HG03060 (cell line): ENCODE data around the gene FMNL2.

ENCODE experiments used
- ATAC-seq: cut with Tn5 transposase; IDR thresholded peaks from one replicate; pipeline ENCODE4 v1.9.1; 2021; ENCODE audit warnings: low read depth, moderate number of reproducible peaks; ENCODE audit not compliant: unreplicated experiment

The FMNL2 gene

GRCh38 chr2:152602750-152603149 lies 267.8 kb downstream of the FMNL2 start:
- ATAC-seq = no peak

- no peak for ATAC-seq
Measured at GRCh38 chr2:152603166-152603565, 268.2 kb downstream of the FMNL2 start.

DNA sequence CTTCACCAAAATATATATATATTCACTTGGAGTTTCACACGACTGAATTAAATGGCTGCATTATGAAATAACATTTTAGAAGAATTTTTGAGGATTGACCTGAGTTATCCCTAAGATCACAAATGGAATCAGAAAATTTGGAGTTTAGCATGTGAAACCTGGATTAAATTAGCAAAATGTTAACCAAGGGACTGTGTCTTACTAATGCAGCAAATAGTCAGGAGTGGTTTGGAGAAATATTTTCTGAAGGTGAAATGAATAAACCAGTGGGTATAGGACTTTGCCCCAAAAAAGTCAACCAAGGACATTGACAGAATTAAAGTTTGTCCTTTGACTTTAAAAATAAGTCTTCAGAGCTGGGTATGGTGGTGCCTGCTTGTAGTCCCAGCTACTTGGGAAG lies 271.1 kb downstream of the FMNL2 start:
- no peak for ATAC-seq

DNA sequence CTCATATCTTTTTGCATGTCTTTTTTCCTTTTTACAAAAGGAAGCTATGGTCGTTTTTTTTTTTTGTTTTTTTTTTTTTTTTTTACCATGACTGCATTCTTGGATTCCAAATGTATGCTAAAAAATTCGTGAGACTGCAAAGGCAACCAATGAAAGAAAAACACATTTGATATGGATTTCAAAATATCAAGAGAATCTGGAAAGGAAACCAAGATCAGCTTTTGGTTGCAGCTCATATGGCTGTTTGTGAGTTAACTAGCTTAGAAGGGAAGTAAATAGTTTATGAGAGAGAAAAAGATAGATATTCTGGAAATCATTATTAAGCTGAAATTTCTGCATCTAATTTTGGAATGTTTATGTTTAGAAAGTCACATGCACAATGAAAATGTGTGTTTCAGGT lies 272.0 kb downstream of the FMNL2 start:
- no peak for ATAC-seq

DNA sequence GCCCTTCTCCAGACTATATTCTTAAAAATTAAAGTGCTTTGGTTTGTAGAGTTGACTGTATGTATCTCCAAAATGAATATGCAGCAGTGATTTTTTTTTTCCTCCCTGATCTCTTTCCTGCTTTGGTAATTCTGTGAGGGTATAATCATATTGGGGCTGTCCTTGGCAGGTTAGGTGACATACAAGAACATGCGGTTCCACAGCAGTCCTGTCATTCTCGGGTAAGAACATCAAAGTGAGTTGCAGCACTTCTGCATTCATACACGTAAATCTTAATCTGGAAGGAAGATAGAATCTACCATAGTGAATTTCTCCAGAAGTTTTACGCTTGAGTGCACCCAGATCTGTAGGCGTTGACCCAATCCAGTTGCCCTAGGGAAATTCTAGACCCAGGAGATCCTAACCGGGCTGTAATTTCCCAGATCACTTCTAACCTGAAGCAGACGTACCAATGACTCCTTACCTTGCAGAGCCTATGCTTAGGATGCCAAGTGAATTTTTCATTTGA lies 272.9 kb downstream of the FMNL2 start:
- no peak for ATAC-seq

DNA sequence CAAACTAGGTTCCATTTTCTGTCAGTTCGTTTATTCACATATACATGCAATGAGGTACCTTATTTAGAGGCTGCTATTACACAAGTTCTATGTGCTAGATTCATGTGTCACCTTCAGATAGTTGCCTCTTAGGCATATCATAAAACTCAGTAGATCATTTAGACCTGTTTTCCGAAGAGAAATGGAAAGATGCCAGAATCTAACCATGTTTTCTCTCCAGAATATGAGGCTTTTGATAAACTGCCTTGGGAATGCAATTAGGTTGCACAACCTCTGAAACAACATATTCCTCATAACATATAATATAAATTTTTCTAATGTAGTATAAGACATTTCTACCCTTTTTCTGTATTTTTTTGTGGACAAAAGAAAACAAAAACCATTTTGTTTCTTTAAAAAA lies 274.2 kb downstream of the FMNL2 start:
- ATAC-seq = no peak

- ATAC-seq = no peak
Measured at GRCh38 chr2:152609699-152610098, 274.7 kb downstream of the FMNL2 start.

DNA sequence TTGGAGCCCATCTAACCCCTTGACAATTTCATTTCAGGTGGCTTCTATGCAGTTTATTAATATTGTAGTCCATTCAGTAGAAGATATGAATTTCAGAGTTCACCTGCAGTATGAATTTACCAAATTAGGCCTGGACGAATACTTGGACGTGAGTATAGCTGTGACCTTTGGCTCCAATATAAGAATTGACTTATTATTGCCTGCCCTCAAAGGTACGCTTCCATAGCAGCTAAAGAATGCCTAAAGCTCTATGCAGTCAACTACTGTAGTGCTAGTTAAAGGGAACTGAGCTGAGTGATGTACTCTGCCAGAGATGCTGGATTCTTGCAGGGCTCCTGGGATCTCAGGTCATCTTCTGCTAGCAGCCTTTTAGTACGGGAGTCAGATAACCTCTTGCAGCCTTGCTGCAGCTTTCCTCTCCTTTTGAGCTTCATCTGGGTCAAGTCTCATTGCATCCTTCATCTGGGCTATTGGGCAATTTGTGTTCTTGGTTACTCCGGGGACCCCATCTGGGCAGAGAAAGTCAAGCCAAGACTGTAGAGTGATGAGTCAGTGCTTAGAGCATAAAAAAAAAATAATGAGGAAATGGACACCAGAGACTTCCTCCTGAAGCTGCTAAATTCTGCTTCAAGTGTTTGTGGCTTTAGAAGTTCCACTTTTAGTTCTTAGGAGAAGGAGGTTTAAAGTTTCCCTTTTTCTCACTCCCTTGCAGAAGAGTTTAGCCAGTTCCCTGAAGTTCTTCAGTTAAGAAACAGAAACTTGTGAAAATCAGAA lies 276.7 kb downstream of the FMNL2 start:
- peak; percentile 84 for ATAC-seq

- ATAC-seq = no peak
Measured at GRCh38 chr2:152613235-152613634, 278.3 kb downstream of the FMNL2 start.

- no peak for ATAC-seq
Measured at GRCh38 chr2:152615177-152615576, 280.2 kb downstream of the FMNL2 start.

DNA sequence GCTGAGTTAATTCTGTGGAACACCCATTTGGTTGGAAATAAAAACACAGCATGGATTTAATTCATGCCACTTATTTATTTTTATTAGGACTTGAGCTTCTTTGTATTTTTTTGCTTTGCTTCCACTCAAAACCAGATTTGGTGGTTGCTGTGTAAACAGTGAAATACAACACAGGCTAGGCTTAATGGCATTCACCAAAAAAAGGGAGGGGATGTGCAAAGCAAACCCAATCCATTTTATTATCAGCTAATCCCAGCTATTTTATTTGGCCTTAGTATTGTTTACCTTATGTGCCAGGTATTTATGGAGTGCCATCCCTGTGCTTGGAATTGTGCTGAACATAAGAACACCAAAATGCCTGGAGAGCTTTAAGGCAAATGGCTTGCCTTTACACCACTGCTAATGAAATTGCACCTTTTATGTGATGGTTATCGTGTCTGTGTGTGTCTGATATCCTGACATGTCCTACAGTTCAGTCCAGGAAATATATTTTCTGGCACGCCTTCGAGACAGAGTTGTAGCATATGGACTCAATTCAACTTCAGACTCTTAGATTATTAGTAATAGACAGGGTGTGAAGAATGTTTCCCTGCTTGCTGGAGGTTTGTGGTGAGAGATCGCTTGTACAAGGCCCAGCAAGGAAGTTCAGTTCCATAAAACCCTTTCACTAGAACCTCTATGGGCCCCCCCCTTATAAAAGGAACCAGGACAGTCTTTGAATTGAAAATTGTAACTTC lies 282.6 kb downstream of the FMNL2 start:
- no peak for ATAC-seq

DNA sequence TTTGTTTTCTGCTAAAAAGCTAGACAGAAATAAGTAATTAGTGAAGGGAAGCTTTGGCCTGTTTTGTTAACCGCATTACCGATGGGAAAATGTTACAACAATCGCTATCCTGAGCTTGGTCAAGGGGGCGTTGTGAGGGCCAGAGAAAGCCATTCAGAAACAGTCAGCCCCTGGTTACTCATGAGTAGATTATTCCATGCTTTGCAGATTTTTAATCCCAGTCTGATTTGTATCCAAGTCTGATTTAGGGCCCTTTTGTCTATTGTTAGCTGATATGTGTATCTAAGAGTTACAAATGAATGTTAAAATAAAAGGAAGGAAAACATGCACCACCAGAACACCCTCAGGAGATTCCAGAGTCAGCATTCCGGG lies 283.2 kb downstream of the FMNL2 start:
- ATAC-seq = no peak

GRCh38 chr2:152620208-152620607 lies 285.2 kb downstream of the FMNL2 start:
- ATAC-seq = no peak

DNA sequence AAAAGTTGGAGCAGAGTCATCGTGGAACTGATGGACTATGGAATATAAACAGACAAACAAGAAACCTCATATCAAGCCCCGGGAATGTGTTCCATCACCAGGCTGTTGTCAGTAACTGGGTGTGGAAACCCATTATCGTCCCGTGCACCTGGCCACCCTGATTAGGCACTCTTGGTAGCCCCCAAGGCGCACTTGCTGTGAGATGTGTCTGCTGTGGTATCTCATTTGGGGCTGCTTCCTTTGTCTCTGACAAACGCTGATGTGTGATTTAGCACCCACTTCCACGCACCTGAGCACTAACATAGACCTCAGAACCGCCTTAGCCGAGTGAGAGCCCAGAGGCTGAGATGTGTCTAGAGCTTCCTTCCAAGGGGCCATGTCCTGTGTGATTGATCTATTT lies 286.0 kb downstream of the FMNL2 start:
- ATAC-seq = no peak

- ATAC-seq = no peak
Measured at GRCh38 chr2:152622219-152622618, 287.2 kb downstream of the FMNL2 start.

- ATAC-seq = no peak
Measured at GRCh38 chr2:152623076-152623740, 288.2 kb downstream of the FMNL2 start.

- no peak for ATAC-seq
Measured at GRCh38 chr2:152623775-152624174, 288.8 kb downstream of the FMNL2 start.

DNA sequence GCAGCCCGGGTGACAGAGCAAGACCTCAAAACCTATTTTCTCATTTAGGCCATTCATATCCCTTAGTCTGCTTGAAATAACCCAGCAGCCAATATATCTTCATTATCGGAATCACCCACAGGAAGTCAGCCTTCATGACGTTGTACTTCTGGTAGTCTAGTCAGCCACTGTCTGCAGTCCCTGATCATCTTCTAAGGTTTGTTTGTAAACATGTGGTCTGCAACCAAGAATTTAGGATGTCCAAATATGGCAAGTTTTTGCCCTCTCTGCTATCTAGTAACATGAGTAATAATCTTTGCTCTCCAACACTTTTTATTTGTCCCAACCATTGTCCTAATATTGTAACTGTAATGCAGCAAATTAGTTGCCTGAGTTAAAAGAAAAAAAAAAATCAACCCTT lies 289.8 kb downstream of the FMNL2 start:
- no peak for ATAC-seq

- no peak for ATAC-seq
Measured at GRCh38 chr2:152626911-152627339, 292.0 kb downstream of the FMNL2 start.

GRCh38 chr2:152627351-152627957 lies 292.5 kb downstream of the FMNL2 start:
- ATAC-seq = no peak

- no peak for ATAC-seq
Measured at GRCh38 chr2:152629202-152629601, 294.2 kb downstream of the FMNL2 start.
